GM18511 (cell line): ENCODE measurements around the gene NOVA1.
"Not testable (repeated sequence)": the region's sequence is repeated elsewhere in the genome, so short reads cannot be mapped to it uniquely, and the experiment has no call there.

Experiments
- ATAC-seq: cut with Tn5 transposase; IDR thresholded peaks from one replicate; pipeline ENCODE4 v1.9.1; 2021; ENCODE audit warnings: mild to moderate bottlenecking, moderate library complexity; ENCODE audit not compliant: unreplicated experiment

The NOVA1 gene, protein sequence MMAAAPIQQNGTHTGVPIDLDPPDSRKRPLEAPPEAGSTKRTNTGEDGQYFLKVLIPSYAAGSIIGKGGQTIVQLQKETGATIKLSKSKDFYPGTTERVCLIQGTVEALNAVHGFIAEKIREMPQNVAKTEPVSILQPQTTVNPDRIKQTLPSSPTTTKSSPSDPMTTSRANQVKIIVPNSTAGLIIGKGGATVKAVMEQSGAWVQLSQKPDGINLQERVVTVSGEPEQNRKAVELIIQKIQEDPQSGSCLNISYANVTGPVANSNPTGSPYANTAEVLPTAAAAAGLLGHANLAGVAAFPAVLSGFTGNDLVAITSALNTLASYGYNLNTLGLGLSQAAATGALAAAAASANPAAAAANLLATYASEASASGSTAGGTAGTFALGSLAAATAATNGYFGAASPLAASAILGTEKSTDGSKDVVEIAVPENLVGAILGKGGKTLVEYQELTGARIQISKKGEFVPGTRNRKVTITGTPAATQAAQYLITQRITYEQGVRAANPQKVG

DNA sequence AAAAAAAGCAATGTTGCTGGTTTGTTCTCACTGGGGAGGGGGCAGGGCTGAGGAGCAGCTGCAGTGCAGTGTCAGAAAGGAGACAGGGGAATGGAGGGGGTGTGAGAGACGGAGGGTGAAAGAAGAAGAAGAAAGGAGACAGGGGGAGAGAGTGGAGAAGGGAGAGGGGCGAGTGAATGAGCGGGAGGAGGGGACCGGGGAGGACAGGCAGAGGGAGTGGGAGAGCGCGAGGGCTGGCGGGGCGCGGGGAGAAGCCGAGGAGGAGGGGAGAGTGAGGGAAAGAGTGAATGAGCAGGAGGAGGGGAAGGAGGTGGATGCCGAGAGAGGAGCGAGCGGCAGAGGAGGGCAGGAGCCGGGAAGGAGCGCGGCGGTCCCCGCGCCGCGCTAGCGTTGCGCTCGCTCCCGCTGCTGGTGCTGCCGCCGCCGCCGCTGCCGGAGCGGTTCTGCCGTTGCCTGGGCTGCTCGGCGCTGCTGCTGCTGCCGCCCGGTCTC is at the start of gene NOVA1:
NOVA1 (minus strand) TSS at position 445 of the 492 bp plus-strand sequence. CDS start 597 bp downstream, outside the sequence.
- ATAC-seq, result no peak

DNA sequence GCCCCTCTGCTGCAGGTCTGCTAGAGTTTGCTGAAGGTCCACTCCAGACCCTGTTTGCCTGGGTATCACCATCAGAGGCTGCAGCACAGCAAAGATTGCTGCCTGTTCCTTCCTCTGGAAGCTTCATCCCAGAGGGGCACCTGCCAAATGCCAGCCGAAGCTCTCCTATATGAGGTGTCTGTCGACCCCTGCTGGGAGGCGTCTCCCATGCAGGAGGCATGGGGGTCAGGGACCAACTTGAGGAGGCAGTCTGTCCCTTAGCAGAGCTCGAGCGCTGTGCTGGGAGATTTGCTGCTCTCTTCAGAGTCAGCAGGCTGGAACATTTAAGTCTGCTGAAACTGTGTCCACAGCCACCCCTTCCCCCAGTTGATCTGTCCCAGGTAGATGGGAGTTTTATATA is 47.2 kb upstream of the NOVA1 start:
- ATAC-seq, result not testable (repeated sequence)

DNA sequence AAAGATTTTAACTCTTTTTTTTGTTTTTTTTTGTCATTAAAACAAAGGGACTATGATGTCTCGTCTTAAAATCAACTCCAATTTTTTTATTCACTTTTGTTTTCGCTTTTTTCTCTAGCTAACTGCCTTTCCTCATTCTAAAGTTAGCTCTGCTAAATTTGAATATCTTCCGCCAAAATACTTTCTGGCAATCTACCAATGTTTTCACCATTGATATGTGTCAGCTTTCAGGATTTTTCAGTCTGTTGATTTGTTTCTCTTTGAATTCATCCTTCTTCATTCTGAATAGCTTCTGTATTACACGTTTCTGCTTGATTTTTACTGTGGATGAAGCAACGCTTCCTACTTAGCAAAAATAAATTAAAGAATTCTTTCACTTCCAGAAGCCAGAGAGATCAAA is 38.7 kb upstream of the NOVA1 start:
- no peak for ATAC-seq

DNA sequence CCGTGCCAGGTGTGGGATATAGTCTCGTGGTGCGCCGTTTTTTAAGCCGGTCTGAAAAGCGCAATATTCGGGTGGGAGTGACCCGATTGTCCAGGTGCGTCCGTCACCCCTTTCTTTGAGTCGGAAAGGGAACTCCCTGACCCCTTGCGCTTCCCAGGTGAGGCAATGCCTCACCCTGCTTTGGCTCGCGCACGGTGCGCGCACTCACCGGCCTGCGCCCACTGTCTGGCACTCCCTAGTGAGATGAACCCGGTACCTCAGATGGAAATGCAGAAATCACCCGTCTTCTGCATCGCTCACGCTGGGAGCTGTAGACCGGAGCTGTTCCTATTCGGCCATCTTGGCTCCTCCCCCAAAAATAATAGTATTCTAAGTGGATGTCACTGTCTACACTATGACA is 37.1 kb upstream of the NOVA1 start:
- not testable (repeated sequence) for ATAC-seq

DNA sequence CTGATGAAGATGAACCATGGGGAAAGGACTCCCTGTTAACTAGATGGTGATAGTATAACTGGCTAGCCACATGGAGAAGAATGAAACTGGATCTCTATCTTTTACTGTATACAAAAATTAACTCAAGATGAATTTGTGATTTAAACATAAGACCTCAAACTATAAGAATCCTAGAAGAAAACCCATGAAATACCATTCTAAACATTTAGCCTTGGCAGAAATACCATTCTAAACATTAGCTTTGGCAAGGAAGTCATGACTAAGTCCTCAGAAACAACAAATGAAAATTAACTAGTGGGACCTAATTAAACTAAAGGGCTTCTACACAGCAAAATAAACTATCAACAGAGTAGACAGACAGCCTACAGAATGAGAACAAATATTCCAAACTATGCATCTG is 28.4 kb upstream of the NOVA1 start:
- ATAC-seq, result no peak

DNA sequence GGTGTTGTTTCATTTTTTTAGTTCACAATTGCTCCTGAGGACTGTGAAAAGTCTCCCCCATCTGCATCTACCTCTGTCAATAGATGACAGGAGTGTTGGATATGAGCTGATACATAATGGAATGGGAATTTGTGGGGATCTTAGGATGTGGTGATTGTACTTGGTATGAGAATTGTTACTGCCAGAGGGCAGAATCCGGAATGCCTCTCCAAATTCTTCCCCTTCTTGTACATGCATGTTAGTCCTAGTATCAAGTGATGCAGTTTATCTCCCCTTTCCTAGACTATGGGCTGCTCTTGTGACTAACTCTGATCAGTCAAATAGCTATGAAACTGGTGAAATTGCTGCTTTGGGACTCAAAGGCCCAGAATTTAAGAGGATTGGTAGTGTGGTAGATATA is 24.8 kb upstream of the NOVA1 start:
- ATAC-seq, result no peak

DNA sequence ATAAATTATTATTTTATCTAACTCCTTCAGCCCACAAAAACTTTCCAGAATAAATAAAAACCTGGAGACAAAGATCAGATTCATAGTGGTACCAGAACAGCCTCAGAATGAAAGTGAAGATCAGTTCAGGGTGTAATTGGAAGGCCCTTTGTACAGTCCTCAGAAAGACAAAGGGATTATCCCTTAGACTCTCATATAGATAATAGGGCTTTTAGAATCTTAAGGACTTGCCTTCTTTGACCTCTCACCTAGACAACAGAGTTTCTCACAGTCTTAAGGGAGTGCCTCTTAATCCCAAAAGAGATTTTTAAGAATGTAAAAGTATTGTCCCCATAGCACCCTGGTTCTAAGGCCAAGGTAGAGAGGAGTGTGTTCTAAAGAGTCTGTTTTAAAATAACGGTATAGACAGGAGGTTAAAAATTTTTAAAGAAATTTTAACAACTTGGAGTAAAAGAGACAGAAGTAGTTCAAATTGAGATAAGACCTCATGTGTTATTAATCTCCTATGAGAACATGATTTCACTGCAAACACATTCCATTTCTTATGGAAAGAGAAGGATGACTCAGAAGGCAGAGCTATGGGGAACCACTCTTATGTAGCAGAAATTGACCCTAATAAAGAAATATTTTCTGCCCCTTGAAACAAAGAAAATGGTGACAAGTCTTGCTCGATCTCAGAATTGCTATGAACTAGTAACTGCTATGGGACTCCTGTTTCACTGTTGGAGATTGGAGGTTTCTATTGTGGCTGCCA is 24.2 kb upstream of the NOVA1 start:
- ATAC-seq, result no peak

DNA sequence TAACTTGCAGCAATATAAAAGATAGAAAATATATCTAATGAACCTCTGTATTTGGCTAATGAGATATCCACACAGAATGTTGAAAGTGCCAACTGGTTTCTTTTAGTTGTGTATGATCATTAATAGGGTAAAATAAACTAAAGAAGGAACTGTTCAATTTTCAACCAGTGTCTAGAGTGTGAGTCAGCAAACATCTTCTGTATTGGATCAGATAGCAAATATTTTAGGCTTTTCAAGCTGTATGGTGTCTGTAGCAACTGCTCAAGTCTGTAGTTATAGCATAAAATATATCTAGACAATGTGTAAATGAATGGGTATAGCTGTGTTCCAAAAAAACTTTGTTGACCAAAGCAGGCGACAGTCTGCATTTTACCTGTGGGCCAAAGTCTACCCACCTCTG is 23.5 kb upstream of the NOVA1 start:
- no peak for ATAC-seq

DNA sequence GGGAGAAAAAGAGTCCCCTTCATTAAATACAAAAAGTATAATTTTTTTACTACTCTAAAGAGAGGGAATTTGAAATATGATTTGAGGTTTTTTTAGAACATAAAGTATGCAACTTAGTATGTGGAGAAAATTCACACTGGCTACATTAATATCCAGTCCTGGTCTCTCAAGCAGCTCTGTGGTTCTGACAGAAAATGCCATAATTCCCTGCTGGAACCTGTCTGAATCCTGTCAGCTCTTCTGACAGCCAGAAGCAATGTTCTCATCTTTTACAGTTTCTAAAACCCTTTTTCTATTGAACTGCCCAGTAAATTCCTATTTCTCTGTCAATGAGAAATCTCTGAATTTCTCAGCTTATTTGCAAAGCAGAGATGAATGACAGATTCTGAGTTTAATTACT is 13.4 kb upstream of the NOVA1 start:
- no peak for ATAC-seq

DNA sequence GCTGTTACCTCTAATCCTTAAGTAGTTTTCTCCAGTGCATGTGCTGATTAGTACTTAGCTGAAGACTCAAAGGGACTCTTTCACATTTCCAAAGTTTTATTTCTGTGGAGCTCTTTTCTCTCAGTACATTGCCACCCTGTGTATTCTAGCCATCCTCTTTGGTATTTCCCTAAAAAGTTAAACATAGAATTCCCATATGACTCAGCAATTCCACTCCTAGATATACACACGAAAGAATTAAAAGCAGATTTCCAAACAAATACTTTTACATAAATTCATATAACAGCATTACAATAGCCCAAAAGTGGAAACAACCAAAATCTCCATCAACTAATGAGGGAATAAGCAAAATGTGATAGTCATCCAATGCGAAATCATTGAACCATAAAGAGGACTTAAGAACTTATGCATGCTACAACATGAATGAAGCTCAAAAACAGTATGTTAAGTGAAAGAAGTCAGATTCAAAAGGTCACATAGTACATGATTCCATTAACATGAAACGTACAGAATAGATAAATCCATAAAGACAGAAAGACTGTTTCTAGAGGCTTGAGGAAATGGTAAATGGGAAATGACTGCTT is 9.0 kb upstream of the NOVA1 start:
- no peak for ATAC-seq

DNA sequence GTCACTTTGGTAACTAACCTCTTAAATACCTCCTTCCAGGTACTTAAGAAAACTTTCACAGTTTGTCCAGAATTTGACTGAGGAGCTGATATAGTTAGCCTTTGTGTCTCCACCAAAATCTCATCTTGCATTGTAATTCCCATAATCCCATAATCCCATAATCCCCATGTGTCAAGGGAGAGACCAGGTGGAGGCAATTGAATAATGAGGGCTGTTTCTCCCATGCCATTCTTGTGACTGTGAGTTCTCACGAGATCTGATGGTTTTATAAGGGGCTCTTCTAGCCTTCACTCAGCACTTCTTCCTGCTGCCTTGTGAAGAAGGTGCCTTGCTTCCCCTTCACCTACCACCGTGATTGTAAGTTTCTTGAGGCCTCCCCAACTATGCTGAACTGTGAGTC is 7.8 kb upstream of the NOVA1 start:
- ATAC-seq, result no peak

DNA sequence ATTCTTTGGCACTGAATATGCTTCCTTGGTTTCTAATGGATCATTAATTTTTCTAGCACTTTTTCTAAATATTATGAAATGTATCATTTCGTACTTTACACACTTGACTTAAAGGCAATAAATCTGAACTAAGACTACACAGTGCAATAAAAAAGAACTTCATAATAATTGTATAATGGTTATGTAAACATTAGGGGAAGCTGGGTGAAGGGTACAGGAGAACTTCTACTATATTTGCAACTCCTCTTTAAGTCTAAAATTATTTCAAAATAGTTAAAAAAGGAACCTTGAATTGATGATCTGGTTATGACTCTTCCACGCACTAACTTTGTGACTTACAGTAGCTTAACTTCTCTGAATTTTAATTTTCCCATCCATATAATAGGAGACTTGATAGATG is 5.1 kb upstream of the NOVA1 start:
- no peak for ATAC-seq

DNA sequence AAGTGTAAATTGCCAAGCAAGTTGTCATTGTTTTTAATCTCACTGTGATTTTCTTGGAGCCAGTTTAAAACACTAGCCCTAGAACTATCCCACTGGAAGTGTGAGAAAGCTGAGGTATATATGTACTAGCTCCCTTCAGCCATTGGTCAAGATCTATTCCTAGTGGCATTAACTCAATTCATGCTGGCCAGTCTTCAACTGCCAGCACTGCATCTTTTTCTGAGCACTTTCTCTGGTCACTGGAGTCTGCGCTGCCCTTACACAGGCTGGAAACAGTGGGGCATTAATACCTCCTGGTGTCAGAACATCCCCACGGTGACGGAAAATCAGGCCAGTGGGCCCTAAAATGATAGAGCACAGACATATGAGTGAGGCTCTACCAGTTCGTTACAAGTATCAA is 4.0 kb upstream of the NOVA1 start:
- no peak for ATAC-seq

DNA sequence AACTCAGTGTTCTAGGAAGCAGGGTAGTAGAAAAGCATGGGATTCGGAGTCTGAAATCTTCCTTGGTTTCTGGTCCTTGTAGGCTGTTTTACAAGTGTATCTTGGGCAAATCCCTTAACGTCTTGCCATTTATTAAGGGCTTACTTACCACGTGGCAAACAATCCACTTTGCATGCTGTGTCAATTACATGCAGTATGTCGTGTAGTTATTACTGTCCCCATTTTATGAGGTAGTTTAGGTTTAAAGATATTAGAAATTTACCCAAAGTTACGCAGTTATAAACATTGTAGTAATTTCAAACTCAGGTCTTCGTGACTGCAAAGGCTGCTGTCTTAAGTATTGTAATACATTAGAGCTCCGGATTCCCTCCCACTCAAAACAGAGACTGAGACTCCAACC is 1.5 kb upstream of the NOVA1 start:
- no peak for ATAC-seq

DNA sequence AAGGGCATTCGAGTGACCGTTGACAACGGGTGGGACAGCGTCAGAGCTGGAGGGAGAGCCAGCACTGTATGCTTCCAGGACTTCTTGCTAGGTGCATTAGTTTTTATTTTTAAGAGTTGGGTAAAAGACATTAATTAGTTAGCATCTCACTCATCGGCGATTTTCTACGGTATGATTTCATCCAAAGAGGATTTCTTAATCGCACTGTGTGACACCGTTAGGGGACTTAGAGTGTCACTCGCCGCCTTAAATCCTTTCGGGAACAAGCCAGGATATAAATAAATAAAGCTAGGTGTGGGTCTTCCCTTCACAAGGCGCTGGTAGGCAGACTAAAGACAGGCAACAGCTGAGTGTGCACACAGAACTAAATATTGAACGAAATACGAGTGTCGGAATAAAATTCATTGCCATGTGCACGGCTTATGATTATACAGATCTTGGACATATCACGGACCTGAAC is 869 bp upstream of the NOVA1 start:
- no peak for ATAC-seq

DNA sequence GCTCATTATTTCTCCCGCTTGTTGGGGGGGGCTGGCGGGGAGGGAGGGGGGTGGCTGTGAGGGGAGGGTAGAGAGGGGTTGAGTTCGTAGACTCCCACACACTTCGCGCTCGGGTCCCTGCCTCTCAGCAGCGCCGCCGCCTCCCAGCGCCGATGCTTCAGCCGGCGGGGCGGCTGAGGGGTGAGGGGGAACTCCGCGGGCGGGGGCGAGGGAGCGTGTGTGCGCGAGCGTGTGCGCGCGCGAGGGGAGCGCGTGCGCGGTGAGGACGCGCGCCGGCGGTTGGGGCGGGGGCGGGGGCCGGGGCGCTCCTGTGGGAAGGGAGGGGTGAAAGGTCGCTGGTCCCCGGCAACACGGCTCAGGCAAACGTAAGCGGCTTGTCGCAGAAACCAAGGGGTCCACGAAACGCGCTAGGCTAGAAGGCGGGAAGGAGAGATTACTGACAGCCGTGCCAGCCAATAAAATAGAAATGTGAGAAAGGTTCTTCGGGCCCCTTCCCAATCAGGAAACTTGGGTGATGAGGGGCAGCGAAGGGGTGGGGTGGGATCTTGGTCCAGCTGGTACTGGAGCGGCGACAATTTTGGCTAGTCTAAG is 343 bp upstream of the NOVA1 start:
- ATAC-seq, result no peak

DNA sequence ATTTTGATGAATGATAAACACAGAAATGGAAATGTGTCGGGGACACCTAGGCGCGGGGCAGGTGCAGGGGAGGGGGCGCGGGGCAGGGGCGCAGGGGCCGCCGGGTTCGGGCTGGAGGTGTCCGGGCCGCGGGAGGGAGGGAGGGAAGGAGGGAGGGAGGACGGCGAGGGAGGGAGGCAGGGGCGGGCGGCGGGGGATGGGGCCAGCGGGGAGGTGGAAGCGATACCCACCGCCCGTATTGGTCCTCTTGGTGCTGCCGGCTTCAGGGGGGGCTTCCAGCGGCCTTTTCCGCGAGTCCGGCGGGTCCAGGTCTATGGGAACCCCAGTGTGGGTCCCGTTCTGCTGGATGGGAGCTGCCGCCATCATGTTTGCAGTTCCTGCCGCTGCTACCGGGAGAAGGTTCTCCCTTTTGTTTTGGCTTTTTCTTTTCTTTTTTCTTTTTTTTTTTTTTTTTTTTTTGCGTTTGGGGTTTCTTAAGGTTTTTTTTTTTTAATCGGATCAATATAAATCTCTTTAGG is 703 bp downstream of the NOVA1 start:
- ATAC-seq, result no peak

DNA sequence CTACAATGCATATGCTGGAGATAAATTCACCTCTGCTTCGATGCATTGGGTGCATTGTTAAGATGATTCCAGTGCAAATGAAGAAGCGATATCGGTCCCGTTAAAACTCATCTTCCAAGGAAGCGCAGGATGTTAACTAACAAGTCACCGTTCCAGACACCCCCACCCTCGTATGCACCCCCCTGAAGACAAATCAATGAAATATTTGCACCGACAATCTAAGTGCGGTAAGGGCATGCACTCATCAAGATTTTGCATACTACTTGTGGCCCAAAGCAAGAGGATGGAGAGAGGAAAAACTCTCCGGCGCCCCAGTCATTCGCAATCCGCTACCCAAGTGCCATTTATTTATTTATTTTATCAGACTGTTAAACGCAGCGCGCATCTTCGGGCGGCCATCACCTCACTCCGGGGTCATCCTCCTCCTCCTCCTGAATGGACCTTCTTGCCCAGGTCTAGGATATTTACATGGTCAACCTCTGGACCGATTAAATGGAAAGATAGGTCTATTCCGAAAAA is 1.2 kb downstream of the NOVA1 start:
- no peak for ATAC-seq

DNA sequence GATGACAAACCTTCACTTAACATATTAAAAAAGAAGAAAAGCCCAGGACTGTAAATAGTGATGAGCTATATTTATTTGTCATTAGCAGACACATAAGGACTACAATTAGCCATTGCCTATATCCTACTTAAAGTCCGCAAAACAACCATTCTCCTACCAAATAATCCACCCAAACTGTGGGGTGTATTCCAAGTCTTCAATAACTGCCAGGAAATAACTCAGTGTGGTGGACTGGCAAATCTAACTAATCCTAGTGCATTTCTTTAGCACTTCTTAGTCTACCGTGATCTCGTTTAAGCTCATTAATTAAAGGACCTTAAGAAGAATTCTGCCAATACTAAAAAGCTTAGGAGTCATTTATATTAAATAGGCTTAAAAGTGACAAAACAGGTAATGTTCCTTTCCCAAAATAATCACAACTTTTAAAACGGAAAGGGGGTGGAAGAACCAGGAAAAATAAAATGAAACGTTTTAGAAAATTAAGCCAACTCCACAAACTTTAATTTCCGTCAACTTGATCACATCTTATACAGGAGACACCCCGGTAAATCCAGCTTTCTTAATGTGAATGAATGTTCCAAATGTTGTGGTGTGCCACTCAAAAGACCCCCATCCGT is 1.8 kb downstream of the NOVA1 start:
- no peak for ATAC-seq
